ENCODE measurements around the gene RERG.
"Not testable (repeated sequence)": the region's sequence is repeated elsewhere in the genome, so short reads cannot be mapped to it uniquely, and the experiment has no call there.

The RERG gene

GRCh38 chr12:15143467-15143866 is 77.8 kb downstream of the RERG start:
- no peak for DNase-seq (ENCODE audit: low read depth in 2 of 2)

- DNase-seq (ENCODE audit: low read depth in 2 of 2), result no peak
These were observed 78.5 kb downstream of the RERG start for GRCh38 chr12:15142711-15143110.

- DNase-seq (ENCODE audit: low read depth in 2 of 2), result no peak
These were observed 89.8 kb downstream of the RERG start for GRCh38 chr12:15131431-15131830.

- no peak for DNase-seq (ENCODE audit: low read depth in 2 of 2)
These were observed 90.7 kb downstream of the RERG start for GRCh38 chr12:15130541-15130940.

GRCh38 chr12:15123401-15123800 is 97.8 kb downstream of the RERG start:
- DNase-seq (ENCODE audit: low read depth in 2 of 2), result no peak

- DNase-seq (ENCODE audit: low read depth in 2 of 2), result no peak
These were observed 98.9 kb downstream of the RERG start for GRCh38 chr12:15122344-15122743.

- DNase-seq (ENCODE audit: low read depth in 2 of 2), result no peak
These were observed 102.3 kb downstream of the RERG start for GRCh38 chr12:15118955-15119354.

GRCh38 chr12:15116983-15117382 is 104.2 kb downstream of the RERG start:
- DNase-seq (ENCODE audit: low read depth in 2 of 2), result no peak

- no peak for DNase-seq (ENCODE audit: low read depth in 2 of 2)
These were observed 105.1 kb downstream of the RERG start for GRCh38 chr12:15116086-15116485.

GRCh38 chr12:15115434-15115833 is 105.8 kb downstream of the RERG start:
- DNase-seq (ENCODE audit: low read depth in 2 of 2), result no peak

- DNase-seq (ENCODE audit: low read depth in 2 of 2), result no peak
These were observed 106.7 kb downstream of the RERG start for GRCh38 chr12:15114501-15114900.

GRCh38 chr12:15092826-15093225 is 128.4 kb downstream of the RERG start:
- no peak for DNase-seq (ENCODE audit: low read depth in 2 of 2)

GRCh38 chr12:15090441-15090840 is 130.8 kb downstream of the RERG start:
- DNase-seq (ENCODE audit: low read depth in 2 of 2), result no peak

- no peak for DNase-seq (ENCODE audit: low read depth in 2 of 2)
These were observed 133.1 kb downstream of the RERG start for GRCh38 chr12:15088105-15088504.

GRCh38 chr12:15077751-15078150 is 143.5 kb downstream of the RERG start:
- DNase-seq (ENCODE audit: low read depth in 2 of 2), result not testable (repeated sequence)

GRCh38 chr12:15074351-15074750 is 146.9 kb downstream of the RERG start:
- no peak for DNase-seq (ENCODE audit: low read depth in 2 of 2)

- no peak for DNase-seq (ENCODE audit: low read depth in 2 of 2)
These were observed 162.1 kb downstream of the RERG start for GRCh38 chr12:15059123-15059522.

Measured in stimulated activated CD4-positive, alpha-beta T cell treated with anti-CD3 and anti-CD28 coated beads, Interleukin-15, amount 100 ng/mL, for 48 hours (primary cell).